HG02623 (cell line): ENCODE data around the gene NBPF1.
"Not testable (repeated sequence)": the region's sequence is repeated elsewhere in the genome, so short reads cannot be mapped to it uniquely, and the experiment has no call there.

Experiments used
- ATAC-seq: cut with Tn5 transposase; IDR thresholded peaks from one replicate; pipeline ENCODE4 v1.9.1; 2021; ENCODE audit warnings: moderate library complexity; ENCODE audit not compliant: unreplicated experiment

NBPF1 gene

GRCh38 chr1:16623812-16624719 is 10.7 kb upstream of the NBPF1 start:
- ATAC-seq = not testable (repeated sequence)

- ATAC-seq = not testable (repeated sequence)
These were observed 10.0 kb upstream of the NBPF1 start for GRCh38 chr1:16623337-16623736.

DNA sequence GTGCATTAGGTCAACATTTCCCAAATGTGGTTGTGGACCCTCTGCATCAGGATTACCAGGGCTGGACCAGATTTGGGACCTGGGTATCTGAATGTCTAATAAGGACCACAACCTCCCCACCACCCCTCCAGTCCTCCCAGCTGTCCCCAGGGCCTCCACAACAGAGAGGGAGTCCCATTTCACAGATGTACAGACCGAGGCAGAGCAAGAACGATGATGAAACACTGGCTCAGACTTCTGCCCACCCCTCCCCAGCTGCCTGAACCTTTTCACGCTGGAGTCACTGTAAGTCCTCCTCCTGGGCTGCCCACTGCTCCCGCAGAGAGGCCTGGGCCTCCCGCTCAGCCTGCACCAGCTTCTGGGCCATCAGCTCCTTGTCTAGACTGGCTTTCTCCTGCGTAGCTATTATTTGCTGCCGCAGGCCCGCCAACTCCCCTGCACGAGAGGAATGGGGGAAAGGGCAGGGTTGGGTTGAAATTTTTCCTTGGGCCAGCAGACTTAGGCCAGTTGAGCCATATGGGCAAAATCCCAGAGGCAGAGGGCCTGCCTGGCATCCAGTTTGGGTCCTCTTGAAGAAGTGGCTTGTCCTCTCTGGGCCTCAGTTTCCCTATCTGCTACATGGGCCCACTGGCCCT is 8.4 kb upstream of the NBPF1 start:
- not testable (repeated sequence) for ATAC-seq

DNA sequence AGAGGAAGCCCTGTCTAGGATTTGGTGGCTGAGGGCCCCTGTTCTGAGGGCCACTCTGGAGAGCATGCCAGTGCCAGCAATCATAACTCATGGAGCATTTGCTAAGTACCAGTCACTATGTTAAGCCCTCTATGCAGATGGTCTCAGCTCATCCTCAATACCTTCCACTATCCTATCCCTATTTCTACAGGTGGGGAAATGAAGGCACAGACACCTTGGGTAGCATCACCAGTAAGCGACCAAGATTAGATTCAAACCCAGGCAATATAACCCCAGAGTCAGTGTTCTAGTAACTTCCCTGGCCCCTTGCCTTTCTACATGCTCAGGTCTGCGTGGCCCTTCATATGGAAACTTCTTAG is 7.9 kb upstream of the NBPF1 start:
- no peak for ATAC-seq

- not testable (repeated sequence) for ATAC-seq
These were observed 6.6 kb upstream of the NBPF1 start for GRCh38 chr1:16619803-16620501.

GRCh38 chr1:16618719-16619118 is 5.4 kb upstream of the NBPF1 start:
- no peak for ATAC-seq

GRCh38 chr1:16617778-16618580 is 4.6 kb upstream of the NBPF1 start:
- ATAC-seq = no peak

- no peak for ATAC-seq
These were observed 3.8 kb upstream of the NBPF1 start for GRCh38 chr1:16617114-16617631.

GRCh38 chr1:16615253-16616252 is 2.2 kb upstream of the NBPF1 start:
- ATAC-seq = no peak

- ATAC-seq = no peak
These were observed 1.2 kb upstream of the NBPF1 start for GRCh38 chr1:16614361-16615252.

DNA sequence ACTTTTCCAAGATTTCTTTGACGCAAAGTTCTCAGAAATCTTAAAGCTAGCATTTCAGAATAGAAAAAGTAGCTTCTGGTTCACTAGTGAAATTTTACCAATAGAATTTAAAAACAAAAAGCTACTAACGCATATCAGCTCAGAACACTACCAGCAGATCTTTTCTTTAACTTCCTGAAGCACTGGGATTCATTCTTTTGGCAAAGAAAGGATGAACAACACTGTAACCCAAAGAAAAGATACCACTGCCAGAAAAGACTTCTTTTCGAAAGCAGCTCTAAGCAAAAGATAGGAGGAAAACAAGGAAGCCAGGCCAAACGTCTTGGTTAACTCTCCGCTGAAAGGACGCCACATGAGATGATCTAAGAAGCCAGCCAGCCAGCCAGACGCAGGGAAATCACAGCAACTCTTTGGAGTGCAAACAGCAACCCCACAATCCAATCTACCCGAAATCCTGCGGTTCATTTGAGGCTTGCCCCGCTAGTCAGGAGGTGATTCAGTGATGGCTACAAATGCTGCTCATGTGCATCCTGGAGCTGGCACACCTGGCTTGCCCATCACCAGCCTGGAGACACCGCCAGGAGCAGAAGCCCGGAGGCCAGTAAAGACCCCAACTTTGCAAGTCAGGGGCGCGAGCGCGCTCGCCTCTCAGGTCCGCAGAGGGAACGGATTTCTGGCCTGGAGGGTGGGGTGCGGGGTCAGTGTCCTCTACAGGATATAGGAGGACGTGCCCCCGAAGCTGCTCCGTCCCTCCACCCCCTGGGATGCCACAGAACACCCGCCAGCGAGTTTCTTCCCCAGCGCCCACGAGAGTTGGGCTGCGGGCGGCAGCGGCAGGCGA is 812 bp downstream of the NBPF1 start:
- no peak for ATAC-seq

GRCh38 chr1:16611981-16612331 is 1.4 kb downstream of the NBPF1 start:
- ATAC-seq = not testable (repeated sequence)

DNA sequence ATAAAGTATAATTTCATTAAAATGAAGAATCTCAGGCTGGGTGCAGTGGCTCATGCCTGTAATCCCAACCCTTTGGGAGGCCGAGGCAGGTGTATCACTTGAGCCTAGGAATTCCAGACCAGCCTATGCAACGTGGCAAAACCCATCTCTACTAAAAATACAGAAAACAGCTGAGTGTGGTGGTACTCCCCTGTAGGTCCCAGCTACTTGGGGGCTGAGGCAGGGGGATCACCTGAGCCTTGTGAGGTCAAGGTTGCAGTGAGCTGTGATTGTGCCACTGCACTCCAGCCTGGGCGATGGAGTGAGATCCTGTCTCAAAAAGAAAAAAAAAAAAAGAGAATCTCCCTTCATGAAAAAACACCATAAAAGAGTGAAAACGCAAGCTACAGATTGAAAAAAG is 2.2 kb downstream of the NBPF1 start:
- not testable (repeated sequence) for ATAC-seq

DNA sequence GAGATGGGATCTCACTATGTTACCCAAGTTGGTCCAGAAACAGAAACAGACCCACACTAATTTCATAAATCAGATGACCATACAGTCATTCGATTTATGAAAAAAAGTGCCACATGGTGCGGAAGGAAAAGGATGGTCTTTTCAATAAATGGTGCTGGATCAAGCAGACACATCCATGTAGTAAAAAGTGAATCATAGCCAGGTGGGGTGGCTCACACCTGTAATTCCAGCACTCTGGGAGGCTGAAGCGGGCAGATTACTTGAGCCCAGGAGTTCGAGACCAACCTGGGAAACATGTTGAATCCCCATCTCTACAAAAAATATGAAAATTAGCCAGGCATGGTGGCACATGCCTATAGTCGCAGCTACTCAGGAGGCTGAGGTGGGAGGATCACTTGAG is 2.8 kb downstream of the NBPF1 start:
- ATAC-seq = not testable (repeated sequence)

DNA sequence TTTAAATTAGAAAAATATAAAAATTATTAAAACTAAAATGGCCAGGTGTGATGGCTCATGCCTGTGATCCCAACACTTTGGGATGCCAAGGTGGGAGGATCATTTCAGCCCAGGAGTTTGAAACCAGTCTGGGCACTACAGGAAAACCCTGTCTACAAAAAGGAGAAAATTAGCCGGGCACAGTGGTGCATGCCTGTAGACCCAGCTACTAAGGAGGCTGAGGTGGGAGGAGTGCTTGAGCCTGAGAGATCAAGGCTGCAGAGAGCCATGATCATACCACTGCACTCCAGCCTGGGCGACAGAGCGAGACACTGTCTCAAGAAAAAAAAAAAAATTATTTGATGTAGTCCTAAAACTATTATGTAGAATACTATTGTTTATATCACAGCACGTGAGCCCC is 3.6 kb downstream of the NBPF1 start:
- ATAC-seq = not testable (repeated sequence)

GRCh38 chr1:16608838-16609560 is 4.4 kb downstream of the NBPF1 start:
- no peak for ATAC-seq
